ENCODE data around the gene SMCHD1.

SMCHD1 gene

DNA sequence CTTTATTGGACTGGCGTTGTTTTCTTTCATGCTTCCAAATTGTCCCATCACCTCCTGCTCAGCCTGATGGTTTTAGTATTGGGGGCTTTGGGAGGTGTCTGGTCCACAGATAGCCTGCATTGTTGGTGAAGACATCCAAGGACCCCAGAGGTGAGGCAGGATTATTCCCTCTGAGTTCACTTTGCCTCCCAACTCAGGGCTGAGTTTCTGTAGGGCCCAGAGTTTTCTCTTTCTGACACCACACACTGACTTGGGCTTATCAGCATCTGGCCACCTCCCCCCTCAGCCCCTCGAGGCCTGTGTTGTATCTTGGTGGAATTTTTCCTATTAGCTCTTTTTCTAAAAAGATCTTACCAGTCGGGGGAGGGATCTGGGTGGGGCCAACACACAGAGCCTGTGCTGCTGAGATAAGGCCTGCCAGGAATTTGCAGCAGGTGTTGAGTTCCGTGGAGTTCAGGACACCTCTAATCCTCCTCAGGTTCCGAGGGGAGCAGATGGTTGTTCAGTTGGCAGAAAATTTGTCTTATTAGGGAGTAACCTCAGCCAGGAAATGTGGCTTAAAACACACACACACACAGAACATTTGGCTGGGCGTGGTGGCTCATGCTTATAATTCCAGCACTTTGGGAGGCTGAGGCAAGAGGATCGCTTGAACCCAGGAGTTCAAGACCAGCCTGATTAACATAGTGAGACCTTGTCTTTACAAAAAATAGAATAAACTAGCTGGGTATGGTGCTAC lies 198.6 kb downstream of the SMCHD1 start:
- peaks cover 28 to 35% of the 10 kb centered on the region in 2 experiments for H3K4me1 ChIP-seq (ENCODE audit: control insufficient read depth in 1 of 2, insufficient read depth in 1 of 2, low read depth in 1 of 2, low read length in 1 of 2)
- peaks cover 11% of the 10 kb centered on the region for H3K36me3 ChIP-seq
- no peaks in the 10 kb centered on the region for H3K27me3 ChIP-seq
- H3K4me3 ChIP-seq (ENCODE audit: low read depth in 1 of 2, low read length in 1 of 2) = no peak overlapping the region
- no peaks in the 10 kb centered on the region for H3K9me3 ChIP-seq
- no peak for TF ChIP-seq CTCF (IDR thresholded peaks at IDR 0.05)
- H3K27ac ChIP-seq = no peak overlapping the region

All from neutrophil (primary cell).